ENCODE data around the gene SLC38A10.

SLC38A10 gene

DNA sequence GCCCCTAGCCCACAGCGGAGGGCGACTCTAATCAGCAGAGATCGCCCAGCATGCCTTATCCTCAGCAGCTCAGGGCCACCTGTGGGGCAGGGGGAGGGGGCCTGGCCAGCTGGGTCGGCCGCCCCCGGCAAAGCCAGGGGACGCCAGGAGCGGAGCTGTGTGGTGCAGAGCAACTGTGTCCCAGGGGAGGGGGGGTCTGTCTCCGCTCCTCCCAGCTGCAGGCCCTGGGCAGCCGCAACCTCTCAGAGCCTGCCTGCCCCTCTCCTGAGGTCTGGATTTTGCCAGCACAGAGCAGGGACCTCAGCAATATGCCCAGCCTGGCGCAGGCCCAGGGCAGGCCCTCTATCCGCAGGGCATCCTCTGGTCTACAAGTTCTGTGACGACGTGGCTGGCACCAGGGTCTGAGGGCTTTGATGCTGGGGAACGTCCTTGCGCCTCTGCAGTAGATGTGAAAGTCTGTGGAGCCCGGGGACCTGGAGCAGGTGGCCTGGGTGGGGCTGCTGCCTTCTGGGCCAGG is 36.5 kb upstream of the SLC38A10 start:
- no peak for DNase-seq (ENCODE audit: low read depth in 2 of 3, low spot score in 1 of 3)

DNA sequence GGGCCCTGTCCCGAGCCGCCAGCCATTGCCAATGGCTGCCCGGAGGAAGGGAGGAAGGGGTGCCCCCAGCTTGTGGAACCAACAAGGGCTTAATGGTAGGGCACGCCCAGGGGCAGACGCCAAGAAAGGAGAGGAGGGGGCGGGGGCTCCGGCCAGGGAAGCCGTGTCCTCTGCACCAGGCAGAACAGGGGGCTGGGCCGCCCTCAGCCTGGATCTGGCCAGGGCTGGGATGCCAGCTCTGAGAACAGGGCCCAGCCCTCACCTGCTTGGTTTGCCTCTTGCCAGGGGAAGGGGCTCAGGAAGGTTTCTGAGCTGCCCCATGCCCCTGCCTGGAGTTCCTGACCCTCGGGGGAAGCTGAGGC is 35.8 kb upstream of the SLC38A10 start:
- DNase-seq (ENCODE audit: low read depth in 2 of 3, low spot score in 1 of 3) = no peak

DNA sequence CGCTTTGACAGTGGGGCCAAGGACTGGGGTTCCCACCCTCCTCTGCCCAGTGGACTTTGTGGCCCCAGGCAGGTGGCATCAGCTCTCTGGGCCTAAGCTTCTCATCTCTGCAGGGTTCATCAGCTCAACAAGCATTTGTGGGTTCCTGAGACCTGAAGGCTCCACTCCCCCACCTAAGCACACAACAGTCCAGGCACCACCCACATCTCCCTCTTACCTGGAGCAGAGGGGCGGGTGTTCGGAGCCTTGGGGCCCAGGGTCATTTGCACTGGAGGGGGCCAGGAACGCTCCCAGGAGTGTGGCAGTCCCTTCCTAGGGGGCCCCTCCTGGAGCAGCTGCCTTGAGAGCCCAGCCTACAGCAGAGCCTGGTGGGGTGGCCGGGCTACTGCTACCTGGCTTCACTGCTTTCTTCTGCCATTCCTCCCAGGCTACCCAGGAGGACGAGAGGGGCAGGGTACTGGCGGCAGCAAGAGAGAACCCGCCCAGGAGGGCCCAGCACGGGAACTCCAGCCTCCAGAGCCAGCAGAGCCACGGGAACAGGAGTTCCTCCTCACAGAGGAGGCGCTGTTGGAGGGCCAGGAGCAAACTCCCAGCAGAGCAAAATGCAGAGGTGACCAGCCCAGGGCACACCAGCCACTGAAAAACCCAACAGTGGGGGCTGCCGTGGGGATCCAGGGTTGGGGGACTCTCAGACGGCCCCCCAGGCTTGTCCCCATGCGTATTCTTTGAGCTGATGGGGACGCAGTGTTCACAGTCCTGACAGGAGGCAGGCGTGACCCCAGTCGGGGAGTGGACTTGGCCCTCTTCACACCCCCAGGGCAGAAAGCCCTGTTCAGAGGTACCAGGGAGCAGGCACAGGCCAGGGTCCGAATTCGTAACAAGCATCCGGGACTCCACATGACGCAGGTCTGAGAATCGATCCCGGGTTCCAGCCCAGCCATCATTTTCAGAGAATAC is 35.1 kb upstream of the SLC38A10 start:
- no peak for DNase-seq (ENCODE audit: low read depth in 2 of 3, low spot score in 1 of 3)

DNA sequence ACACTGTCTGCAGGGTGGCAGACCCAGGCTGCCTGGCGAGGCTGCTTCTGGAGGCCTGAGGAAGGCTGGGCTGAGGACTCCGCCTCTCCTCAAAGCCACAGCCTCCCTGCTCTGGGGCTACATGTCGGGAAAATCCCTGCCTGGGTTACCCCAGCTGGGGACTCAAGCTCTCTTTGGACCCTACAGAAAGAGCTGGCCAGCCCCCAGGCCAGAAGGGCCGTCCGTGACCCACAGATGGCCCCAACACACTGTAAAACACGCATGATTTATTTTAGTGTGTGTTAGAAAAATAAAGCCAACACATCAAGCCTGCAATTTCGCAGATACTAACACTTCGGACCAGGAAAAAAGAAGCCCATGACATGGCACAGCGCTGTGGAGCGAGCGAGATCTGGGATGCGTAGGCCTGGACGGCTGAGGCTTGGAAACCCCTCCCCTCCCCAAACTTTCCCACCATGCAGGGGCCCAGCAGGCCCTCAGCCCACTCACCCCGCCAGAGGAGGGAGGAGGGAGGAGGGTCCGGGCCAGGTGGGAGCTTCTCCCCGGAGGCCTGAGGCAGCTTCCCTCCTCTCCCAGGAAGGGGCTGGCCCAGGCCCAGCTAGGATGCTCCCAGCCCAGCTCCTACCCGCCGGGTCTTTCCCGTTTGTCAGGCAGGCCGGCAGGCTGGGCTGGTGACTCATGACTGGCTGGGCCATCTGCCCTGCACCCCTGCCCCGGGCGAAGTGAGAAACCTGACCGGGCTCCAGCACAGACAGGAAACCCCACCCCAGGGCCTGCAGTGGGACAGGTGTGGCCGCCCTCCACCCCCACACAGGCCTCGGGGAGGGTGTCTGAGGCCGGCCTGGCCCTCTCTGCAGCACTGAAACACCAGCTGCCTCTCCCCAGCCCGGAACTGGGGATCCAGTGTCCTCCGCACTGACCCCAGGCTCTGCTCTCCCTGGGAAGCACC is 34.1 kb upstream of the SLC38A10 start:
- DNase-seq (ENCODE audit: low read depth in 2 of 3, low spot score in 1 of 3) = no peak

DNA sequence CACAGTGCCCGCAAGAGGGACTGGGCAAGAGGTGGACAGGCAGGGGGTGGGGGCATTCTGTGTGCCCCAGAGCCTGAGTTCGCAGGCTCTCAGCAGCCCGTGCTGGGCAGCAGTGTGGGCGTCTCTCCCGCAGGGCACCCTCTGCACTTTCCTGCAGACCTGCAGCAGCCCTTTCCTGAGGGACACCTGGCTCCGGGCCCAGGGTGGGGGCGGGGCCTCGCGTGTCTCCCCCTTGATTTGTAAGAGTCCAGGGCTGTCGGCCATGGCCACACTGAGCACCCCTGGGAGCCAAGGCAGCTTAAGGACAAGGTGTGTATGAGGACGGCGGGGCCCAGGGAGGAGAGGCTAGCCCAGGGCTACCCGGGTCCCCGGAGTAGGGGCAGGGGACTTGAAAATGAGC is 33.4 kb upstream of the SLC38A10 start:
- DNase-seq (ENCODE audit: low read depth in 2 of 3, low spot score in 1 of 3) = no peak

DNA sequence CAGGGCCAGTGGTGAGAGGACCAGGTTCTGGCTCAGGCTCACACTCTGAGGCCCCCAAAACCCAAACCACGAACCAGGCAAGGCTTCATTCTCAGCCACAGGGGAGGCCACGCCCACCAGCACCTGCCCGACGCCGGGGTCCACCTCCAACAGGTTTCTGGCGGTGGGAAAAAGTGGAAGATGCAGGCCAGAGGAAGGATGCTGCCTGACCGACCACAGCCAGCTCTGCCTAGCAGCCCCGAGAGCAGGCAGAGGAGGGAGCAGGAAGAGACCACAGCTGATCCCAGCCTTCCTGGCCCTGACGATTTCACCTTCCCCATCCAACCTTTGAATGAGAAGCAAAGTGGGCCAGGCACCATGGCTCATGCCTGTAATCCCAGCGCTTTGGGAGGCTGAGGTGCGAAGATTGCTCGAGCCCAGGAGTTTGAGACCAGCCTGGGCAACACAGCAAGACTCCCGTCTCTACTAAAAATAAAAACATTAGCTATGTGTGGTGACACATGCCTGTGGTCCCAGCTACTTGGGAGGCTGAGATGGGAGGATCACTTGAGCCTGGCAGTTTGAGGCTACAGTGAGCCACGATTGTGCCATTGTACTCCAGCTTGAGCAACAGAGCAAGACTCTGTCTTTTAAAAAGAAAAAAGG is 30.7 kb upstream of the SLC38A10 start:
- no peak for DNase-seq (ENCODE audit: low read depth in 2 of 3, low spot score in 1 of 3)

DNA sequence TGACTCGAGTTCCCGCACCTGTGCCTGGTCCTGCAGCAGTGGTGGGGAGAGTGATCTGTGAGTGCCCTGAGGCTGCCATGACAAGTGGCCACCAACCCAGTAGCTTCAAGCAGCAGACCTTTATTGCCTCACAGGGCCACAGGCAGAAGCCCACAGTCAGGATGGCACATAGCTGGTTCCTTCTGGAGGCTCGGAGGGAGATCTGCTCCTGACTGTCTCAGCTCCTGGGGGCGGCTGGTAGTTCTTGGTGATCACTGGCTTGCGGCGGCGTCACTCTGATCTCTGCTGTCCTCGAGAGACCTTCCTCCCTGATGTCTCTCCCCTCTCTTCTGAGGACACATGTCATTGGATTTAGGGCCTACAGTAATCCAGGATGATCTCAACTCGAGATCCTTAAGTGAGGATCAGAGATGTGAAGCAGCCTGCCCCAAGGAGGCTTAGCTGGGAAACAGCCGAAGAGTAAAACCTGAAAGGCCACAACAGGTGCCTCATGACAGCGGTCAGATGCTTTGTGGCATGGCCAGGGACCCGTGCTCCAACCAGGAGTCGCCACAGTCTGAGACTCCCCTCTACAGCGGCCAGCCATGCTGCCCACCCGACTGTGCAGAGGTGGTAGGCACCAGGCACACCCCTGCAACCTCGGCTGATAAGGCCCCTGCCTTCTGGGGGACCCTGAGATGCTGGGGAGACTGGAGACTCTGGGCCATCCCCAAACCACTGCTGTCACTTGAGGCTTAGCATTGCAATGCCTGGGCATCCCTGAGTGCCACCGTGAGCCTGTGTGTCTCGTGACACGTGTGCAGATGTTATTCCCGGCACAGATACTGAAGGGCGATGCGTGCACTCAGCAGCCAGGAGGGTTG is 30.0 kb upstream of the SLC38A10 start:
- no peak for DNase-seq (ENCODE audit: low read depth in 2 of 3, low spot score in 1 of 3)

DNA sequence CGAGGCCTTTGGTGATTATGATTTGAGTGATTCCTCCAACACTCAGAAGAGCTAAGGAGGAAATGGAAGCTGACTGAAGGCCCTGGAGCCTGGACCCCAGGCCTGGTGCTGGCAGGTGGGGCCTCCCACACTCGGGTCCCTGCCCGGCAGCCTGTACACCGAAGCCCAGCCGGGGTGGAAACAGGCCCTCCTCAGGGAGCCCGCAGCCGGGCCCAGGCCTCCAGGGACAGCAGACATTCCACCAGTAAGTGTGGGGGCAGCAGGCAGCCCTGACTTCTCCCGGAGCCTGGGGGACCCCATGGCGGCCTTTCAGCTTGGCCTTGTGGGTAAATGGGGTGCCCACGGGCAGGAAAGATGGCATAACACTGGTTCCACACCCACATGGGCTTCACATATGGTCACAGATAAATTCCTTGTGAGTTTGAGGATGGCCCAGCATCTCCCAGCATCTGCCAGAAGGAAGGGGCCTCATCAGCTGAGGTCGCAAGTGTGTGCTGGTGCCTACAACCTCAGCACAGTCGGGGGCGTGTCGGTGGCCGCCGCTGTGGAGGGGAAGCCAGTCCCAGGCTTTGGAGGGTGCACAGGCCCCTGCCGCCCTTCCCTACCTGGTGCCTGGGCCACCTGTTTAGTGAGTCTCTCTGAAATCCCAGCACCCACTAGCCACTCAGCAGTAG is 29.2 kb upstream of the SLC38A10 start:
- DNase-seq (ENCODE audit: low read depth in 2 of 3, low spot score in 1 of 3) = no peak

DNA sequence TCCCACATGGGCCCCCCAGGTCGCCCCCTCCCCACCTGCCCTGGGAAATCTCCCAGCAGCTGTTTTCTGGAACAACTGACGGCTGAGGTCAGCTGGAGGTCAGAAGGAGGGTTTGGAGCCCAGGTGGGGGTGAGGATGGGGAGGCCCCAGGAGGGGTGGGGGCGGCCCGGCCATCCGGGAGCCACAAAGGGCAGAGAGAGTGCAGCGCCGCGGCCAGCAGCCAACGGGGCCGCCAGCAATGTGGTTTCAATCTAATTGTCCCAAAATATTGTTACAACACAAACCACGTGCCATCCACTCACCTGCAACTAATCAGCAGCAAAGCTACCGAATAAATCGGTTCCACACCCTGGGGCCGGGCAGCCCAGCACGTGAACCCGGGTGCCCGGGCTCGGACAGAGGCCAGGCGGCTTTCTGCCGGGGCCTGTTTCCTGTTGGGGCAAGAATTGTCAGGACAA is 28.3 kb upstream of the SLC38A10 start:
- no peak for DNase-seq (ENCODE audit: low read depth in 2 of 3, low spot score in 1 of 3)

DNA sequence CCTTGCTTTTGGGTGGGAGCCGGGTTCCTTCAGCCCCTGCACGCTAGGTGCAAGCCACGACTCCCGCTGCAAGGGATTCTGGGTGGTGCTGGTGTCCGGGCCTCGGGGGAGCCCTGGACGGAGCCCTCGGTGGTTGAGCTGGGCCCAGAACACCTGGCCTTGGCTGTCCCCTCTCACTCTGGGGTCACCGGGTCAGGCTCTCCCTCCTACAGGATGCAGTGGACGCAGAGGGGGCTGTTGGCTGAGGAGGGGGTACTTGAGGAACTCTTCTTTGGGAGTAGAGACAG is 27.9 kb upstream of the SLC38A10 start:
- DNase-seq (ENCODE audit: low read depth in 2 of 3, low spot score in 1 of 3) = no peak

DNA sequence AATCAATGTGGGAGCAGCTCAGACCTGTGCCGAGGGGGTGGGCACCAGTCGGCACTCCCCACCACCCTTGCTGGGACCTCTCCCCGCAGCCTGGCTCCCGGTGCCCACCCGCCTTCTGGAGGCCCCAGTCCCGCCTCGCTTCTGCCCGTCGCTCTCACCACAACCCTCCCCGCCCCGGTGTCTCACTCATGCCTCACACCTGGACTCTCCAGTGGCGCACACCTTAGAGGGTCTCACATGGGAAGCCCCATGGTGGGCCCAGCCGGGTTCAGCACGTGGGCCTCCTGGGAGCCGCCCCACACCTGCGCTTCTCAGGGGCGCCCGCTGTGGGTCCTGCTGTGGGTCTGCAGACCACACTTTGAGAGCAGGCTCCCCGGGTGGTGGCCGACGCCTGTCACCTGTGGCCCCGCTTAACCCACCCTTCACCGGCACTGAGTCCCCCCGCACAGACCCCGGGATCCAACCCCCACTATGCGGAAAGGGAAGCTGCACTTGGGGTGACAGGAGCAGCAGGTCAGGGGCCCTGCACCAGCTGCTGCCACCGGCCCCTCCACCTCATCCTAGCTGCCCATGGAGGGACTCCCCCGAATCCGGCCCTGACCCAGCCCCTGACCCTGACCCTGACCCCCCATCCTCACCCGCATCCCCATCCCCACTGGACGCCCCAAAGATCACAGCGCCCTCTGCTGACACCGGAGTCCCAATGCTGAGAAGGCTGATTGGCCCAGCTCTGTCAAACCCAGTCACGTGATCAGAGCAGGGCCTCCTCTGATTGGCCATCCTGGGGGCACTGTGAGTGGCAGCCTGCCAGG is 27.4 kb upstream of the SLC38A10 start:
- peak; percentile 32 to 38 (median 32) for DNase-seq (ENCODE audit: low read depth in 2 of 3, low spot score in 1 of 3)

DNA sequence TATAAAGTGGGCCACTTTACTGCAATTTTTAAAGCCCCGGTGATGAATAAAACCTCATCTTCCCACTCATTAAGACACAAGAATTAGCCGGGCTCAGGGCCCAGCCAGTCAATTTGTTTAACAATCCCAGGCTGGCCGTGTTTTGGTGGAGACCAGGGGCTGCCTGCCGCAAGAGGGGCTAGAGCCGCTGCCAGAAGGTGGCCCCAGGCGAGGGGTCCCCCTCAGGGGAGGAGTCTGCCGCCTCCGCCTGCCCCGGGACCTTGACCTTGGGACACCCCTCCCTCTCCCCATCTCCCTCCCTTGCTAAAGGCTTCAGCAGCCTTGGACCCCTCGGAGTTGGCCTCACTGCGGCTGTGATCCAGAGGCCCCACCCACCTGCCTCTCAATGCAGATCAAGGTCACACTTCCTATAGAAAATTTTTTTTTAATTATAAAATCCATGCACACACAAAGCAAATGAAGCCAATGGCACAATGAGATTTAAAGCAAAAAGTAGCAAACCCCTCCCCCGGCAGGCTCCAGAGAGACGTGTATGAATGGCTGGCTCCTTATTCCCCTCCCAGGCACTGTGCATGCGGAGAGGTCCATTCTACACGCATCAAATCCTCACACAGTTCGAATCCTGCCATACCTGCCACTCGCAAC is 23.0 kb upstream of the SLC38A10 start:
- no peak for DNase-seq (ENCODE audit: low read depth in 2 of 3, low spot score in 1 of 3)

DNA sequence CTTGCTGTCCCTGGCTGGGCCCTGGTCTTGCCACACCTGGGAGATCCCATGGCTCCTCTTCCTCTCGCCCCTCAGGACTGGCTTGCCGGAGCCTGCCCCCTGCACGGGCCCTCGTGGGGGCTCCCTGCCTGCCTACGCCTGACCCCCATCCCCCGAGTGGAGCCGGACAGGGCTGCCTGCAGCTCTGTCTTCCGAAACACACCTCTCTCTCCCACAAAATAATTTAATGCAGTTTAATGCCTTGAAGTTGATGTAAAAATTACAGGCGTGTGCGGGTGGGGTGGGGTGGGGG is 22.4 kb upstream of the SLC38A10 start:
- no peak for DNase-seq (ENCODE audit: low read depth in 2 of 3, low spot score in 1 of 3)

DNA sequence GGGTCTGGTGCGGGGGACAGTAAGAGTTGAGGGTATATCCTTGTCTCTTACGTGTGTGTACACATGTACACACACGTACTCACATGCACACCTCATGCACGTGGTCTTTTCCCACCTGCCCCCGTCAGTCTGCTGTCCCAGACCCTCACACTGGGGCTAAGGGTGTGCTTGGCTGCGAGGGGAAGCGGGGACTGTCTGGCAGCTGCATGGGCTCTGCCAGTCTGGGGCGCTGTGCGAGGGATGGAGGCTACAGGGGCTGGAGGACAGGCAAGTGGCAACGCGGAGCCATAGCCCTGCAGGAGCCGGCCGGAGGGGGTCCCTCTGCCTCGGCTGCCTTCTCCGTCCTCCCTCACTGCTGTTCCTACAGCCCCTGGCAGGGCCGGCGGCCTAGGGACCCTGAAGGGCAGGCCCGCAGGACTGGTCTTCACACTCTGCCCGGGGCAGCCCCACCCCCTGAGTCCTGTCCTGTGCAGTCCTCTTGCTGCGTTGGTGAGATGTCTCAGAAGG is 20.8 kb upstream of the SLC38A10 start:
- DNase-seq (ENCODE audit: low read depth in 2 of 3, low spot score in 1 of 3) = no peak

DNA sequence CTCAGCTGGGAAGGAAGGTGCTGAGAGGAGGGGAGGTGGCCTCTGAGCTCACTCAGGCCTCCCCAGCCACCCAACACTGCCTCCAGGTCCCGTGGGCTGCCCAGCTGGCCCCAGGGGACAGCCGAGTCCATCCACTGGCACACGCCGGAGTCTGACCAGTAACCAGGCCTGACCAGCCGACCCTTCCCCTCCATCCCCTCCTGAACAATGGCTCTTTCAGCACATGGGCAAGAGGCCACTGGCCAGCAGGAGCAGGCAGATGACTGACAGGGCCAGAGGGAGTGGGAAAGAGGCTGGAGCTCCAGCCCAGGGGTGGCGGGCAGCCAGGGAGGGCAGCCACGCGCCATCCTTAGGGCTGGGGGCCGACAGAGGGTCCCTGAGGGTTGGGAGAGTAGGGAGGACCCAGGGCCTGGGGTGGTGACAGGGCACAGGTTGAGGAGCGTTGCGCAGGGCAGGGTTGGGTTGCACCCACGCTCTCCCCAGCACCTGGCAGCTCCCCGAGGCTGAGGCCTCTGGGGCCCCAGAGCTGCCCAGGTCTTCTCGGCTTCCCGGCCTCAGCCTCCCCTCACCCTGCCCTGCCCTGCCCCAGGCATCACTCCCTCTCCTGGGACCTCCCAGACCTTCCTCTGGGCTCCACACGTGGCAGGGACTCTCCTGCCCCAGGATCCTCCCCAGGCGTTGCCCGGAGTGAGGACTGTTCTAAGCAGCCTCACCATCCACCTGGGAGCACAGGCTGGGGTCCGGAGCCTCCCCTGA is 20.2 kb upstream of the SLC38A10 start:
- DNase-seq (ENCODE audit: low read depth in 2 of 3, low spot score in 1 of 3) = no peak

DNA sequence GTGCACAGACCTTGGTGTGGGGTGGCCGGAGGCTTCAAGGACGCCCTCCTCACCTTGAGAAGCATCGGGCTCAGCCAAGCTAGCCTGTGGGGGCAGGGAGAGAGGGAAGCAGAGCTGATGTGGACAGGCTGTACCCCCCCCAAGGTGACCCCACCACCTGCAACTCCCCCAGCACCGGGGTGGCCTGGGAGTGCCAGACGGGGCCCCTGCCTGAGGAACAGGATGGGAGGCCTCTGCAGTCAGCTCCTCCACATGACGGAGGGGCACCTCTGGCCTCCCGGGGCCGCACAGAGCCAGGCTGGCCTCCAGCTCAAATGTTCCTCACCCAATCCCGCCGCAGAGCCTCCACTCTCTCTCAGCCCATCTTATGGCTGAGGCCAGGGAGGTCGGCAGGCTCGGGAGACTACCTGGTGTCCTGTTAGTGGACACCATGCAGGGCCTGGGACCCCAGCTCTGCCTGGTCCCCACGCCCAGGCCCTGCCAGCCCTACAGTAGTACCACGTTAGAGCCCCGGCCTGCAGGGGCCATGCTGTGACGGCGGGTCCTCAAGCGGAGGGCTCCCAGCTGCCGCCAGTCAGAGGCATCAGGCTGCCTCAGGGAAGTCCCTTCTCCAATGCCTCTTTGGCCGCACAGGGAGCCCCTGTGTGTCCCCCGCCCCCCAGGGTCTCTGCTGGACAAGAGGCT is 19.4 kb upstream of the SLC38A10 start:
- DNase-seq (ENCODE audit: low read depth in 2 of 3, low spot score in 1 of 3) = no peak

DNA sequence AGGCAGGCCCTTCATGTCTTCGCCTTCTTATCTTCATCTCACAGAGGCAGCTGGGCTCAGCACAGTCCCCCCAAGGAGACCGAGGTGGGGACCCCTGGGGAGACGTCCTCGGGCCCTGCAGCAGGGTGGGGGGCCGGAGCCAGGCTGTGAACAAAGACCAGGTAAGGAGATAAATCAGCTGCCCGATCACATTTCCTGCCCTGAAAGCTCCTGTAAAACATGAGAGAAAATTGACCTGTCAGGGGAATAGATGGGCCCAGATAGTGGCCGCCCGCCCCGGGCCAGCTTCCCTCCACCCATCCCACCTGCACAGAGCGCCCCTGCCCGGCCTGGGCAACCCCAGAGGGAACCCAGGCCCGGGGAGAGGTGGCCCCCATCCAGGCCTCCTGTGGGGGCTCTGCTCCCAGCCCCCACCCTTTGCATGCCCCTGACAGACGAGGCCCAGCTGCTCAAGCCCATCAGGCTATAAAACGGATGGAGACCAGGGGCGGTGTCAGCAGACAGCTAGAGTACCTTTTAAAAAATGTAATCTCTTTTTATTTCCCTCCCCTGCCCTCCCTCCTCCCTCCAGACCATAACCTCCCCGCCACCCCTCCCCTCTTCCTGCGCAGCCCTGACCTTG is 18.8 kb upstream of the SLC38A10 start:
- no peak for DNase-seq (ENCODE audit: low read depth in 2 of 3, low spot score in 1 of 3)
